Endothelial cell of hepatic sinusoid (primary cell): ENCODE measurements around the gene PRPSAP2.
"Not testable (repeated sequence)": the region's sequence is repeated elsewhere in the genome, so short reads cannot be mapped to it uniquely, and the experiment has no call there.

Experiments
- in situ Hi-C: cut with HindIII; loops from 2 replicates; pipeline ENCODE4 v1.10.0; 2017; ENCODE audit warnings: low sequenced_read_pairs

The PRPSAP2 gene, protein sequence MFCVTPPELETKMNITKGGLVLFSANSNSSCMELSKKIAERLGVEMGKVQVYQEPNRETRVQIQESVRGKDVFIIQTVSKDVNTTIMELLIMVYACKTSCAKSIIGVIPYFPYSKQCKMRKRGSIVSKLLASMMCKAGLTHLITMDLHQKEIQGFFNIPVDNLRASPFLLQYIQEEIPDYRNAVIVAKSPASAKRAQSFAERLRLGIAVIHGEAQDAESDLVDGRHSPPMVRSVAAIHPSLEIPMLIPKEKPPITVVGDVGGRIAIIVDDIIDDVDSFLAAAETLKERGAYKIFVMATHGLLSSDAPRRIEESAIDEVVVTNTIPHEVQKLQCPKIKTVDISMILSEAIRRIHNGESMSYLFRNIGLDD

DNA sequence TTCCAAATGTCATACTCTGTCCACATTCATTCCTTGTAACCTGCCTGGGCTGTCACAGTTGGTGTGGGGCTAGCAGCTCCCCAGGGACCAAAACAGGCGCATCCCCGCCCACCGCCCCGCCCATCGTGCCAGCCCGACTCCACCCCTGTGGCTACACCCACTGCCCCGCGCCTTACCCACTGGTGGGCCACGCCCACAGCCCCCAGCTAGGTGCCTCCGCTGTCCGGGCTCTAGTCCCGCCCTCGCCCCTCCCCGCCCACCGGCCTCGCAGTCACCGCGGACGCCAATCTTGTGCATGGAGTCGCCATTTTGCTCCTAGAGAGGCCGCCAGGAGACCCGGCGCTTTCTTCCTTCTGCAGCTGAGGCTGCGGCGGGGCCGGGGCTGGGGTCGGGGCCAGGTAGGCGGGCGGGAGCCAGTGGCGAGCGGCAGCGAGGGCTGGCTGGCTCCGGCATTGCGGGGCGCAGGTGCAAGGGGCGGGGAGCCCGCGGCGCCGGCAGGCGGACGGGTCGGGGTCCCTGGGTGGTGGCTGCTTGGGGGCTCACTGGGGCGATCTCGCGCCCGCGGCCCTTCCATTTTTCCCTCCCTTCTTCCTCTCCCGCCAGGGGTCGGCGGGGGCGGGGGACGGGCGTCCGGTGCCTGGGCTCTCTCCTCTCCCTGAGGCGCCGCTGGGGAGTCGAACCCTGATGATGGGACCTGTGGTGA is at the start of gene PRPSAP2:
TSS of gene PRPSAP2 (plus strand) at position 268 of the 703 bp plus-strand sequence. CDS start 7,703 bp downstream, outside the sequence.
- in situ Hi-C loops: no loop called here

GRCh38 chr17:18815924-18816323 is 42.0 kb upstream of the PRPSAP2 start:
- in situ Hi-C loops: not testable (repeated sequence)

GRCh38 chr17:18816489-18817371 is 41.2 kb upstream of the PRPSAP2 start:
- in situ Hi-C loops: not testable (repeated sequence)

DNA sequence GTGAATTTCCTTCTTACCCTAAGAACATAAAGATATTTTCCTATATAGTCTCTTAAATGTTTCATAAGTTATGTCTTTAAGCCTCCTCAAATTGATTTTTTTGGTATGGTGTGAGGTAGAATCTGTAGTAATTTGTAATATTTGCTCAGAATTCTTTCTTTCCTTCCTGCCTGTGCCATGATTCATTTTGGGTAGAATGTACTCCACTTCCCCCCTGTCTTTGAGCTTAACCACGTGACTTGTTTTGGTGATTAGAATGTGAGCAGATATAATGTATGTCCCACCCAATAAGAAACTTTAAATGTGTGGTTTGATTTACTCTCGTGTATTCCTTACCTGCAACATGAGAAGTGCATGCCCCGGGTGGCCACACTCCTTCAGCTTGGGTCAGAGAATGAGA is 36.5 kb upstream of the PRPSAP2 start:
- in situ Hi-C loops: not testable (repeated sequence)

DNA sequence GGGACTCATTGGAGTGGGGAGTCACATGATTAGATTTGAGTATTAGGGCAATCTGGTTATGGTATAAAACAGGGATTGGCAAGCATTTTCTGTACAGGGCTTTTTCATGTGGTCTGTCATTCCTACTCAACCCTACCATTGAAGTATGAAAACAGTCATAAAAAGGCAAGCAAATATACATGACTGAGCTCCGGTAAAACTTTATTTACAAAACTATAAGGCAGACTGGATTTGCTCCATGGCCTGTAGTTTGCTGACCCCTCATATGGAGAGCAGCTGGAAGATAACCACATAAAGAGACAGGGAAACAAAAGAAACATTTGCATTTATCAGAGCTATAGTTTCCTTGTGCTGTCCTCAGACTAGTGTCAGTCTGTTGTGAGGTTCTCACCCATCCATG is 30.3 kb upstream of the PRPSAP2 start:
- in situ Hi-C loops: not testable (repeated sequence)

GRCh38 chr17:18848501-18848900 is 9.4 kb upstream of the PRPSAP2 start:
- in situ Hi-C loops: no loop called here

DNA sequence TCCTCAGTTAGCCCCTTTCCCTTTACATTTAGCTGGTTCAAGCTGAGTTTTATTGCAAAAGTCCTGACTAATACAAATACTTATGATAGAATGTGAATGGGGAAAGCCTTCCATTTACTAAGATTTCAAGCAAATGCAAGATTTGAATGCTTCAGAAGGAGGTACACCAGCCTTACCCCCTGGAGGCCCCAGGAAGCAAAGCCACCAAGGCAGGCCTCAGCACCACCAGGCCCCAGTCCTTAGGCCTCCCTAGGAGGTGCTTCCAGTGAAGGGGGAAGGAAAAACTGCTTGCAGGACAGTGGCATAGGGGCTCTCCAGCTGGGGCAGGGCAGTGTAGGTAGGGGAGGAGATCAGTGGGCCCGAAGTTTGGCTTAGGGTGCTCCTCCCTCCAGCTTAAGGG is 7.3 kb upstream of the PRPSAP2 start:
- in situ Hi-C loops: no loop called here

- in situ Hi-C loops: no loop called here
Observed at GRCh38 chr17:18851201-18851600, 6.7 kb upstream of the PRPSAP2 start.

DNA sequence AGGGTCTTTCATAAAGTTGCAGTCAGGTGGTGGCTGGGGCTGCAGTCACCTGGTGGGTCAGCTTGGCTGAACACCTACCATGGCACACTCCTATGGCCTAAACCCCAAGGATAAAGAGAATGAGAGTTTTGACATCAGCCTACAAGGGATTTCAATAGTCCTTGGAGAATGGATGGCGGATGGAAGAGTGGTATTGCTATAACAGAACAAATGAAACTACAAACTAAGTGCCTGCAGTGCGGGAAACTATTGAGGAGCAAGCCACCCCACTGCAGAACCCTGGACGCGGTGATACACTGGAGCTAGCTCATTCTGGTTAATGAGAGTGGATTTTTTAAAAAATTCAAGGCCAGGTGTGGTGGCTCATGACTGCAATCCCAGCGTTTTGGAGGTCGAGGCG is 3.0 kb upstream of the PRPSAP2 start:
- in situ Hi-C loops: no loop called here

DNA sequence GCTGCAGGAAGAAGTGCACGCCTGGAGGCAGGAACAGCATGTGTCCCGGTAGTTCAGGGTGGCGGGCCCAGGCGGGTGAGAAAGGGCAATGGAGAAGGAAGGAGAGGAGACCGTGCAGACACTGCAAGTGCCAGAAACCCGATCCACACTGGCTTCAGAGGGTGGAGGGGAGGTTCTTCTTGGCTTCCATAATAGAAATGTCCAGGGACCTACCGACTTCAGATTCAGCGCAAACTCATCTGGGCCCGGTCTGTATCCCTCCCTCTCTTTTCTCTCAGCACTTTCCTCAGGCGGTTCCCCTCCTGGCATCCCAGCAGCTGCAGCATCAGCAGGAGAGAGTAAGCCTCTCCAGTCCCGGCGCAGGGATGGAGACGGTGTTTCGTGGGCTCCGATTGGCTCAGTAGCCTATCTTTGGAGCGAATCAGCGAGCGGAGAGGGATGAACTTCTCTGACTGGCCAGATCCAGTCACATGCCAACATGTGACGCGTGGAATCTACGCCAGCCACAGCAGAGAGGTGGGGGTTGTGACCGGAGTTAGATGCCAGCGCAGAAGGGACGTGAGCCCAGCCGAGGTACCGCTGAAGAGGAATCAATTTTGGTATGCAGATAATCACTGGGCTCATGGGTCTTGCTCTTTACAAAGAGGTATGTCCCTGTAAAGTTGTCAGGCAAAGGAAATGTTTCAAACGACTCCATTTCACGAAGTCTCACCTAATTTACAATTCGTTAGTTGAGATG is 1.9 kb upstream of the PRPSAP2 start:
- in situ Hi-C loops: no loop called here

GRCh38 chr17:18856570-18856915 is 1.4 kb upstream of the PRPSAP2 start:
- in situ Hi-C loops: no loop called here

- in situ Hi-C loops: no loop called here
Observed at GRCh38 chr17:18858567-18859245, 775 bp downstream of the PRPSAP2 start.

DNA sequence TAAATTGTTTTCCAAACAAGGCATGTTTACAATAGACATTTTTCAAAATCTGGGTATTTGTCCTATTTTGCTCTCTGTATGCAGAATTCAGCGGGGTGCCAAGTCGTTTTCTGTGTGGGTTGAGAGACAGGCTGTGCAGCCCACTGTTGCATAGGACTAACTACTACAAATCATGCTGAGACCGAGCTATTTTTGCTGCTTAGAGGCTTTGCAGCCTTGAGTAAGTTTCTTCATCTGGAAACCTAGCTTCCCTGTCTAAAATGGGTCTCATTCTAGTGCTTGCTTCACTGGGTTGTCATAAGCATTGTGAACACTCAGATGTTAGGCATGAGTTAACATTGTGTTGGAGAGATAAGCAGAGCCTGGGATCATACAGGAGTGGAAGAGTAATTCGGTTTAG is 1.3 kb downstream of the PRPSAP2 start:
- in situ Hi-C loops: no loop called here

- in situ Hi-C loops: no loop called here
Observed at GRCh38 chr17:18860161-18860972, 2.4 kb downstream of the PRPSAP2 start.

DNA sequence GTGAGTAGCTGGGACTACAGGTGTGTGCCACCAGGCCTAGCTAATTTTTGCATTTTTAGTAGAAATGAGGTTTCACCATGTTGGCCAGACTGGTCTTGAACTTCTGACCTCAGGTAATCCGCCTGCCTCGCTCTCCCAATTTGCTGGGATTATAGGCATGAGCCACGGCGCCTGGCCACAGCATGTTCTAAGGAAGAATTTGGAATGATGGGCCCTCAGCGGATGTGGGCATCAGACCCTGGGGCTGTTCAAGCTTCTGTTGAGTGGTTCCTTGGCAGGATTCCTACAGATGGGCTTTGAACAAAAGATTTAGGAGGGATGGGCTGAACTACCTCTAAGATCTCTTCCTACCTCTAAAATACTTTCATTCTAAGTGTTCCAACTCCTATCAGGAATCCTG is 4.1 kb downstream of the PRPSAP2 start:
- in situ Hi-C loops: no loop called here

DNA sequence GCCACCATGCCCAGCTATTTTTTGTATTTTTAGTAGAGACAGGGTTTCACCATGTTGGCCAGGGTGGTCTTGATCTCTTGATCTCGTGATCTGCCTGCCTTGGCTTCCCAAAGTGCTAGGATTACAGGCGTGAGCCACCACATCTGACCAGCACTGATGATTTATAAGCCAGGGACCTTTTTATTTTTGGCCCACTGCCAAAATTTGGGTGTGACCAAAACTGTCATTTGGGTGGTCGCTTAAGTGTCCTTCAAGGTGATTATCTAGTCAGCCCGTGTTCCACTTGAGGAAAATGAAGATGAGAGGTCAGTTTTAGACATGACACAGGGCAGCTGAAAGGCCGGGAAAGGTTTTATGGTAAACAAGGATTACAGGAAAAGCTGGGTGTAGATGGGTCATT is 7.1 kb downstream of the PRPSAP2 start:
- in situ Hi-C loops: not testable (repeated sequence)

DNA sequence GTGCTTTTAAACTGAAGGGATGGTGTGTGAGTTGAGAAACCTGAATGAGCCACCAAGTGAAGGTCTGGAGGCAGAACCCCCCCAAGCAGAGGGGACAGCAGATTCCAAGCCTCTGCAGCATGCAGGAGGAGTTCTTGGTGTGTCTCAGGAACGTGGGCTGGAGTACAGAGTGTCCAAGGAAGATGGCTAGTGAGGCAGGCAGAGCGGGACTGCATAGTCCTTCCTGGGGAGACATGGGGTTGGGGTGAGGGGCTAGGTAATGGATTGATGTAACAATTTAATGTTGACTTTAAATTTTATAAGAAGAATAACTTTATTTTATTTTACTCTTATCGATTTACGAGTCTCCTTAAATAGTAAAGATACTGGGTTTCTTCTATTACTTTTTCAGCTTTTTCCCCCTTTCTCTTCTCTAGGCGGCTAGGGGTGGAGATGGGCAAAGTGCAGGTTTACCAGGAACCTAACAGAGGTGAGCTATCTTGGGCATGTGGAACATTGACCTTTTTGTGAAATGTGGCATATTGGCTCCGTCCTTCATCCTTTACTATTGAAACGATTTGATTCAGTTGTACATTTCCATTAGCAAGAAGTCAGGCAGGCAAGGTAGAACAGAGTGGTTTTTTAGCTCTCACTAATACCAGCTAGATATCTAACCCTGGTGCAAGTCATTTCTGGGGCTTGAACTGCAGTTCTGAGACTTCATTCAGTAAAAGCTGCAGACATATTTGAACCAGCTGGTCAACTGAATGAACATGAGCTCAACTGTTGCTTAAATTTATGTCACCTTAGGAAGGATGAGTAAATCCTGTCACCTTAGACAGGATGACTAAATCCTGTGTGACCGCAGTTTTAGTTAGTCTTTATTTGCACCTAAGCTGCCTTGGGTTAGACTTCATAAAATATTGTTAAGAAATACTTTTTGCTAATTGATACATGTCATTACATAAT is 9.2 kb downstream of the PRPSAP2 start:
- in situ Hi-C loops: no loop called here

DNA sequence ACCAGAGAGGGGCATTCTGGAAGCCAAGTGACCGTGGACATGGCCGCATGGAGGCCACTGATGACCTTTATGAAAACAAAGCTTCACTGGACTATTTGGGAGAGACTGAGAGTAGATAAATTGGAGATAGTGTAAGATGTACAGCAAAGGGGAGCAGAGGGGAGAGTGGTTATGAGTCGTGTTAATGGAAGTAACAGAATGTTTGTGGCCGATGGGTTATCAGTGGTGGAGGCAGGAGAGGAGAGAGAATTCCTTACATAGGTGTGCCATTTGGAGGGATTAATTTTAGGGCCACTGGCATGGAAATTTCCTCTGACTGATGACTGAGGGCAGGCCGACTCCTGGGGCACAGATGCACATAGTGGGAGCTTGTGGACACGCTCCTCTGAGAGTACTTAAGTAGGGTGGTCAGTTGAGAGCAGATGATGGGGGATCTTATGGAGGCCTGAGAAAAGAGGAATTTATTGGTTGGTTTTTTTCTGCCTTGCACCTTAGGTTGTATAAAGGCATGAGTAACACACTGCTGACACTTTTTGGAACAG is 19.2 kb downstream of the PRPSAP2 start:
- in situ Hi-C loops: loop anchor here (5.0 kb wide), 1 partner anchor 70 kb away; no protein-coding TSS in a partner anchor
